GM18505 (cell line): ENCODE results near the gene ISM2.
A peak's percentile ranks its signal among the peaks of the same experiment; 100 is the strongest.

Experiments
- ATAC-seq: cut with Tn5 transposase; IDR thresholded peaks from one replicate; pipeline ENCODE4 v1.9.1; 2021; ENCODE audit not compliant: unreplicated experiment
- POLR2A ChIP-seq: IDR thresholded peaks from 4 replicates; pipeline ENCODE4 v1.6.1; 2011; ENCODE audit warnings: borderline replicate concordance; ENCODE audit not compliant: insufficient read depth, insufficient read length; ENCODE audit errors: extremely low read depth

ISM2 gene

GRCh38 chr14:77470224-77470870 lies 28.3 kb downstream of the ISM2 start:
- no peak for ATAC-seq
- no peak for TF ChIP-seq POLR2A

GRCh38 chr14:77469539-77469938 lies 29.1 kb downstream of the ISM2 start:
- TF ChIP-seq POLR2A = no peak
- no peak for ATAC-seq

GRCh38 chr14:77469067-77469505 lies 29.5 kb downstream of the ISM2 start:
- no peak for TF ChIP-seq POLR2A
- no peak for ATAC-seq

GRCh38 chr14:77467801-77468200 lies 30.8 kb downstream of the ISM2 start:
- ATAC-seq = no peak
- no peak for TF ChIP-seq POLR2A

GRCh38 chr14:77459072-77459723 lies 39.4 kb downstream of the ISM2 start:
- no peak for TF ChIP-seq POLR2A

GRCh38 chr14:77458249-77458950 lies 40.2 kb downstream of the ISM2 start:
- no peak for TF ChIP-seq POLR2A
- ATAC-seq = peak; percentile 22

More at GRCh38 chr14:77459072-77459723, 39.4 kb downstream of the ISM2 start:
- ATAC-seq = no peak

GRCh38 chr14:77457522-77458248 lies 40.9 kb downstream of the ISM2 start, which contains the start of the genes AHSA1 and VIPAS39:
Gene AHSA1, plus strand, starts transcription at chr14:77458093. Its CDS starts 97 bp downstream, at chr14:77458190.
Gene VIPAS39, minus strand, starts transcription at chr14:77457601. Its CDS starts 3,499 bp downstream, at chr14:77454102.
- peak; percentile 93 for TF ChIP-seq POLR2A

GRCh38 chr14:77457115-77457521 lies 41.5 kb downstream of the ISM2 start:
- ATAC-seq = no peak
- TF ChIP-seq POLR2A = no peak

More at GRCh38 chr14:77457522-77458248, 40.9 kb downstream of the ISM2 start, which contains the start of the genes AHSA1 and VIPAS39:
- ATAC-seq = peak; percentile 87

- ATAC-seq = no peak
- TF ChIP-seq POLR2A = no peak
These were observed 42.5 kb downstream of the ISM2 start for GRCh38 chr14:77455966-77456640.

- no peak for ATAC-seq
- TF ChIP-seq POLR2A = no peak
These were observed 56.4 kb downstream of the ISM2 start for GRCh38 chr14:77442196-77442595.

- no peak for TF ChIP-seq POLR2A
- ATAC-seq = no peak
These were observed 58.8 kb downstream of the ISM2 start for GRCh38 chr14:77439861-77440260.

- TF ChIP-seq POLR2A = no peak
- ATAC-seq = no peak
These were observed 60.0 kb downstream of the ISM2 start for GRCh38 chr14:77438596-77438995.

- TF ChIP-seq POLR2A = no peak
These were observed 62.6 kb downstream of the ISM2 start for GRCh38 chr14:77436042-77436441.

GRCh38 chr14:77426396-77426795 lies 72.2 kb downstream of the ISM2 start:
- no peak for ATAC-seq
- no peak for TF ChIP-seq POLR2A

More at GRCh38 chr14:77436042-77436441, 62.6 kb downstream of the ISM2 start:
- ATAC-seq = no peak
